ENCODE measurements around the gene CASZ1. TPM values are rescaled to one million over a fixed set of nuclear protein-coding genes. Genes with fewer than 3 reads are reported as not detected.

The CASZ1 gene
- total RNA-seq, 2 donors from 2014 or later, result 45.0 to 56.0 TPM

GRCh38 chr1:10597492-10598388 is 198.7 kb downstream of the CASZ1 start:
- intact Hi-C loops (cut with DNase I), result no loop called here
- H3K9me3 ChIP-seq, result no peaks in the 10 kb centered on the region
- no peak overlapping the region for H3K4me3 ChIP-seq
- H3K27ac ChIP-seq, result no peak overlapping the region
- TF ChIP-seq CTCF (IDR thresholded peaks at IDR 0.05), result no peak
- no peaks in the 10 kb centered on the region for H3K27me3 ChIP-seq
- no peak for DNase-seq
- no peak overlapping the region for H3K9ac ChIP-seq (ENCODE audit: low read depth in 2 of 2, low read length in 2 of 2)
- no peaks in the 10 kb centered on the region for H3K4me1 ChIP-seq
- no peaks in the 10 kb centered on the region for H3K36me3 ChIP-seq

GRCh38 chr1:10596780-10597179 is 199.7 kb downstream of the CASZ1 start:
- no peak for DNase-seq
- Histone ChIP-seq H3K9ac (ENCODE audit: low read depth in 2 of 2, low read length in 2 of 2) (no peak overlapping the region), H3K9me3 (no peaks in the 10 kb centered on the region), H3K27me3 (no peaks in the 10 kb centered on the region), H3K4me1 (no peaks in the 10 kb centered on the region), H3K4me3 (no peak overlapping the region), H3K27ac (no peak overlapping the region), H3K36me3 (no peaks in the 10 kb centered on the region)
- intact Hi-C loops (cut with DNase I), result no loop called here
- no peak for TF ChIP-seq CTCF (IDR thresholded peaks at IDR 0.05)

- no peak overlapping the region for H3K4me3 ChIP-seq
- no peak overlapping the region for H3K9ac ChIP-seq (ENCODE audit: low read depth in 2 of 2, low read length in 2 of 2)
- intact Hi-C loops (cut with DNase I), result no loop called here
- no peak for DNase-seq
- no peaks in the 10 kb centered on the region for H3K9me3 ChIP-seq
- TF ChIP-seq CTCF (IDR thresholded peaks at IDR 0.05), result no peak
- no peaks in the 10 kb centered on the region for H3K4me1 ChIP-seq
- H3K27ac ChIP-seq, result no peak overlapping the region
- H3K36me3 ChIP-seq, result no peaks in the 10 kb centered on the region
- no peaks in the 10 kb centered on the region for H3K27me3 ChIP-seq
Measured at GRCh38 chr1:10594595-10595223, 201.7 kb downstream of the CASZ1 start.

- intact Hi-C loops (cut with DNase I), result no loop called here
- Histone ChIP-seq H3K27ac (no peak overlapping the region), H3K9me3 (no peaks in the 10 kb centered on the region), H3K9ac (ENCODE audit: low read depth in 2 of 2, low read length in 2 of 2) (no peak overlapping the region), H3K36me3 (no peaks in the 10 kb centered on the region), H3K4me1 (no peaks in the 10 kb centered on the region), H3K4me3 (no peak overlapping the region), H3K27me3 (no peaks in the 10 kb centered on the region)
- no peak for TF ChIP-seq CTCF (IDR thresholded peaks at IDR 0.05)
- no peak for DNase-seq
Measured at GRCh38 chr1:10593750-10594149, 202.7 kb downstream of the CASZ1 start.

- Histone ChIP-seq H3K9ac (ENCODE audit: low read depth in 2 of 2, low read length in 2 of 2) (no peak overlapping the region), H3K9me3 (no peaks in the 10 kb centered on the region), H3K27ac (no peak overlapping the region), H3K27me3 (no peaks in the 10 kb centered on the region), H3K4me3 (no peak overlapping the region), H3K4me1 (no peaks in the 10 kb centered on the region), H3K36me3 (no peaks in the 10 kb centered on the region)
- no peak for TF ChIP-seq CTCF (IDR thresholded peaks at IDR 0.05)
- no peak for DNase-seq
- intact Hi-C loops (cut with DNase I), result no loop called here
Measured at GRCh38 chr1:10592373-10592772, 204.1 kb downstream of the CASZ1 start.

All from colonic mucosa (tissue), 4 donors.